OCI-LY7 (cell line): ENCODE data around the gene COL6A2. TPM values are rescaled to one million over a fixed set of nuclear protein-coding genes. Genes with fewer than 3 reads are reported as not detected.

Experiments used
- BruUV-seq: library from RNA; stranded (reverse); fragments of 400-500 nt; replicated peaks from 2 replicates; lab custom pipeline; 2021; lab: Mats Ljungman, UMichigan
- CTCF ChIA-PET: fragments of 300-600 bp; sonication (Branson Sonifier 250); formaldehyde crosslinking; loops from one replicate; lab custom pipeline; 2022; ENCODE audit warnings: antibody characterized with exemption; ENCODE audit not compliant: unreplicated experiment; lab: Charles Lee
- POLR2A ChIA-PET: fragments of 300-600 bp; sonication (Branson Sonifier 250); formaldehyde crosslinking; loops from one replicate; lab custom pipeline; 2022; ENCODE audit warnings: antibody characterized with exemption; lab: Charles Lee
- DNase-seq: peaks from one replicate; pipeline ENCODE4 v3.0.0-alpha.2; 2015; ENCODE audit warnings: low spot score
- H2AFZ ChIP-seq: fragments of 200-600 bp; sonication (generic), shearing (Covaris generic); 2 replicates; pipeline ENCODE4 v1.6.1; 2014; ENCODE audit warnings: mild to moderate bottlenecking, antibody characterized with exemption, low read length, moderate library complexity
- H3K27ac ChIP-seq: fragments of 200-600 bp; sonication (generic); 2 replicates; pipeline ENCODE4 v1.5.1; 2014; ENCODE audit warnings: mixed run types, low read depth, mild to moderate bottlenecking, moderate library complexity, low read length, inconsistent platforms; ENCODE audit not compliant: poor library complexity, severe bottlenecking
- H3K36me3 ChIP-seq: fragments of 200-600 bp; sonication (generic); 2 replicates; pipeline ENCODE4 v1.6.1; 2014; ENCODE audit warnings: mild to moderate bottlenecking, antibody characterized with exemption, low read length, moderate library complexity, mixed read lengths; ENCODE audit not compliant: insufficient read depth
- H3K4me1 ChIP-seq: fragments of 200-600 bp; sonication (generic); 2 replicates; pipeline ENCODE4 v1.5.1; 2014; ENCODE audit warnings: mild to moderate bottlenecking, low read length; ENCODE audit not compliant: insufficient read depth, poor library complexity, severe bottlenecking
- H3K4me2 ChIP-seq: fragments of 200-600 bp; sonication (generic); 2 replicates; pipeline ENCODE4 v1.6.1; 2014; ENCODE audit warnings: mild to moderate bottlenecking, low read length
- H3K4me3 ChIP-seq: fragments of 200-600 bp; sonication (generic); 2 replicates; pipeline ENCODE4 v1.5.1; 2014; ENCODE audit warnings: mild to moderate bottlenecking, low read depth, low read length; ENCODE audit not compliant: poor library complexity, severe bottlenecking
- H3K79me2 ChIP-seq: fragments of 200-600 bp; sonication (generic); 2 replicates; pipeline ENCODE4 v1.6.1; 2016; ENCODE audit warnings: low read depth, mild to moderate bottlenecking, low read length, moderate library complexity, mixed read lengths; ENCODE audit not compliant: insufficient read depth
- H3K9me2 ChIP-seq: fragments of 200-600 bp; sonication (generic); 2 replicates; pipeline ENCODE4 v1.6.1; 2016; ENCODE audit warnings: mild to moderate bottlenecking, low read length, mixed read lengths; ENCODE audit not compliant: insufficient read depth
- H3K9me3 ChIP-seq: fragments of 200-600 bp; sonication (generic); 2 replicates; pipeline ENCODE4 v1.6.1; 2014; ENCODE audit warnings: mild to moderate bottlenecking, mixed run types, low read length, mixed read lengths
- H4K20me1 ChIP-seq: fragments of 200-600 bp; sonication (generic); 2 replicates; pipeline ENCODE4 v1.6.1; 2014; ENCODE audit warnings: mild to moderate bottlenecking, antibody characterized with exemption, low read length, moderate library complexity, mixed read lengths; ENCODE audit not compliant: insufficient read depth
- EZH2phosphoT487 ChIP-seq: fragments of 200-600 bp; sonication (generic); IDR thresholded peaks from 2 replicates; pipeline ENCODE4 v1.6.1; 2018; ENCODE audit warnings: low read depth, borderline replicate concordance, mild to moderate bottlenecking, mixed run types, antibody characterized with exemption, low read length, moderate library complexity, mixed read lengths
- intact Hi-C: fragments of 100-400 bp; cut with micrococcal nuclease; formaldehyde crosslinking; loops from one replicate; pipeline ENCODE4 v1.10.0; 2022; ENCODE audit not compliant: unreplicated experiment
- total RNA-seq, 2 experiments: library from RNA; depleted of rRNA in 1 of 2; stranded (reverse); fragments of >200 nt in 1 of 2; shearing (Covaris generic) in 1 of 2; gene quantifications; 2 replicates each; pipeline ENCODE4 v1.2.3, GENCODE V29; 2014 to 2022
- TF ChIP-seq, protein P1 (sequence below): fragments of 200-600 bp; sonication (generic); conservative IDR thresholded peaks from 2 replicates; pipeline ENCODE4 v1.5.1; 2014; ENCODE audit warnings: mild to moderate bottlenecking, antibody characterized with exemption, low read length, moderate library complexity, mixed read lengths

Gene COL6A2
- total RNA-seq, 2 experiments from 2014 or later: not detected

DNA sequence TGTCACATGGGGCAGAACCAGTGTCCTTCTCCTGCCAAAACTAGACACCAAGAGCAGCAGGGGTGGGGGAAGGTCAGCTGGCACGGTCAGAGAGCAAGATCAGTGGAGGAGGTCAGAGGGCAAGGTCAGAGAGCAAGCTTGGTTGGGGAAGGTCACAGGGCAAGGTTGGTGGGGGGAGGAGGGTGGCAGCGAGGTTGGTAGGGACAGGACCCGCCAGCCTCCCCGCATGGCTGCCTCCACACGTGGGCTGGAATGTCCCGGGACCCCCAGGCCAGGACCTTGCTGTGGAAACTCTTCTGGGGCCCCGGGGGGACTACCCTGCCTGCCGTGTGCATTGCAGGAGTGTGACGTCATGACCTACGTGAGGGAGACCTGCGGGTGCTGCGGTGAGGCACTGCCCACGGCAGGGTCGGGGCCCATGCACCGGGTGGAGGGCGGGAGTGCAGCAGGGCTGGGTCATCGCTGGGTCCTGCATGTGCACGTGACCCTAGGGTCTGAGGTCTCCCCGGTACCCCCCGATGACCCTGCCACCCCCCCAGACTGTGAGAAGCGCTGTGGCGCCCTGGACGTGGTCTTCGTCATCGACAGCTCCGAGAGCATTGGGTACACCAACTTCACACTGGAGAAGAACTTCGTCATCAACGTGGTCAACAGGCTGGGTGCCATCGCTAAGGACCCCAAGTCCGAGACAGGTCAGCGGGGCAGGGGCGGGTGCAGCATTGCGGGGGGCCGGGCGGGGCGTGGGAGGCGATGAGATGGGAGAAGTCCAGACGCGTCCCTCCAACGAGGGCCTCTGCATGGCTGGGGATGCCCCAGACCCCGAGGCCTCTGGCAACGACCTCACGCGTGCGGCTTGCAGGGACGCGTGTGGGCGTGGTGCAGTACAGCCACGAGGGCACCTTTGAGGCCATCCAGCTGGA lies 27.3 kb downstream of the COL6A2 start:
- CTCF ChIA-PET: no interaction called here
- POLR2A ChIA-PET: no interaction called here
- Histone ChIP-seq H3K27ac (no peak overlapping the region), H3K4me3 (no peak overlapping the region), H3K4me1 (no peaks in the 10 kb centered on the region), H3K36me3 (no peaks in the 10 kb centered on the region), H2AFZ (no peak overlapping the region), H4K20me1 (no peaks in the 10 kb centered on the region), H3K9me2 (no peaks in the 10 kb centered on the region), H3K4me2 (no peak overlapping the region), H3K79me2 (no peaks in the 10 kb centered on the region), H3K9me3 (no peaks in the 10 kb centered on the region)
- intact Hi-C loops: no loop called here
- TF ChIP-seq, protein P1, sequence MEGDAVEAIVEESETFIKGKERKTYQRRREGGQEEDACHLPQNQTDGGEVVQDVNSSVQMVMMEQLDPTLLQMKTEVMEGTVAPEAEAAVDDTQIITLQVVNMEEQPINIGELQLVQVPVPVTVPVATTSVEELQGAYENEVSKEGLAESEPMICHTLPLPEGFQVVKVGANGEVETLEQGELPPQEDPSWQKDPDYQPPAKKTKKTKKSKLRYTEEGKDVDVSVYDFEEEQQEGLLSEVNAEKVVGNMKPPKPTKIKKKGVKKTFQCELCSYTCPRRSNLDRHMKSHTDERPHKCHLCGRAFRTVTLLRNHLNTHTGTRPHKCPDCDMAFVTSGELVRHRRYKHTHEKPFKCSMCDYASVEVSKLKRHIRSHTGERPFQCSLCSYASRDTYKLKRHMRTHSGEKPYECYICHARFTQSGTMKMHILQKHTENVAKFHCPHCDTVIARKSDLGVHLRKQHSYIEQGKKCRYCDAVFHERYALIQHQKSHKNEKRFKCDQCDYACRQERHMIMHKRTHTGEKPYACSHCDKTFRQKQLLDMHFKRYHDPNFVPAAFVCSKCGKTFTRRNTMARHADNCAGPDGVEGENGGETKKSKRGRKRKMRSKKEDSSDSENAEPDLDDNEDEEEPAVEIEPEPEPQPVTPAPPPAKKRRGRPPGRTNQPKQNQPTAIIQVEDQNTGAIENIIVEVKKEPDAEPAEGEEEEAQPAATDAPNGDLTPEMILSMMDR: no peak
- TF ChIP-seq EZH2phosphoT487: no peak
- BruUV-seq: no TSS peak
- no peak for DNase-seq

DNA sequence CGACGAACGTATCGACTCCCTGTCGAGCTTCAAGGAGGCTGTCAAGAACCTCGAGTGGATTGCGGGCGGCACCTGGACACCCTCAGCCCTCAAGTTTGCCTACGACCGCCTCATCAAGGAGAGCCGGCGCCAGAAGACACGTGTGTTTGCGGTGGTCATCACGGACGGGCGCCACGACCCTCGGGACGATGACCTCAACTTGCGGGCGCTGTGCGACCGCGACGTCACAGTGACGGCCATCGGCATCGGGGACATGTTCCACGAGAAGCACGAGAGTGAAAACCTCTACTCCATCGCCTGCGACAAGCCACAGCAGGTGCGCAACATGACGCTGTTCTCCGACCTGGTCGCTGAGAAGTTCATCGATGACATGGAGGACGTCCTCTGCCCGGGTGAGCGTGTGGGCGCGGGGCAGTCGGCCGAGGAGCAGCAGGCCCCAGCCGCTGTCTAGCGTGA lies 28.0 kb downstream of the COL6A2 start:
- H3K4me3 ChIP-seq: no peak overlapping the region

More for the DNA sequence above, 28.0 kb downstream of the COL6A2 start:
- Histone ChIP-seq H3K9me2 (no peaks in the 10 kb centered on the region), H3K36me3 (no peaks in the 10 kb centered on the region), H3K79me2 (no peaks in the 10 kb centered on the region), H4K20me1 (no peaks in the 10 kb centered on the region), H3K4me2 (no peak overlapping the region), H3K4me1 (no peaks in the 10 kb centered on the region), H2AFZ (no peak overlapping the region), H3K27ac (no peak overlapping the region), H3K9me3 (no peaks in the 10 kb centered on the region)
- intact Hi-C loops: no loop called here
- DNase-seq: no peak
- BruUV-seq: no TSS peak
- no peak for TF ChIP-seq EZH2phosphoT487
- TF ChIP-seq, protein P1: no peak
- POLR2A ChIA-PET: no interaction called here
- CTCF ChIA-PET: no interaction called here
